ENCODE measurements around the gene RIIAD1. TPM values are rescaled to one million over a fixed set of nuclear protein-coding genes. Genes with fewer than 3 reads are reported as not detected.
A peak's percentile ranks its signal among the peaks of the same experiment; 100 is the strongest.

The RIIAD1 gene
- total RNA-seq, 2 experiments from 2014 or later, result not detected

- H3K27ac Mint-ChIP-seq, result no peak overlapping the region
- DNase-seq (no peak), ATAC-seq (no peak)
- H3K4me1 Mint-ChIP-seq, result peaks cover 6% of the 10 kb centered on the region
- CTCF ChIA-PET, result interaction anchor here (0.9 kb wide), 1 partner anchor 10 kb away, joined by 3 read pairs; no protein-coding TSS in a partner anchor
- H3K4me3 Mint-ChIP-seq, result no peak overlapping the region
- no peaks in the 10 kb centered on the region for H3K36me3 Mint-ChIP-seq
- H3K9me3 Mint-ChIP-seq (ENCODE audit: low read depth), result no peaks in the 10 kb centered on the region
- H3K27me3 Mint-ChIP-seq, result peaks cover 52% of the 10 kb centered on the region
These were observed 6.2 kb upstream of the RIIAD1 start for GRCh38 chr1:151714820-151715725.

- Mint-ChIP-seq H3K4me3 (no peak overlapping the region), H3K9me3 (ENCODE audit: low read depth) (no peaks in the 10 kb centered on the region), H3K27me3 (peaks cover 60% of the 10 kb centered on the region), H3K27ac (no peak overlapping the region), H3K36me3 (no peaks in the 10 kb centered on the region), H3K4me1 (peaks cover 14% of the 10 kb centered on the region)
- no peak for DNase-seq
- CTCF ChIA-PET, result interaction anchor here (0.9 to 2.5 kb wide), 2 partner anchors 10 to 121 kb away, joined by 3 to 9 read pairs; no protein-coding TSS in a partner anchor
- ATAC-seq, result no peak
These were observed 5.5 kb upstream of the RIIAD1 start for GRCh38 chr1:151715726-151716404.

- H3K4me3 Mint-ChIP-seq, result no peak overlapping the region
- peaks cover 17% of the 10 kb centered on the region for H3K4me1 Mint-ChIP-seq
- H3K27ac Mint-ChIP-seq, result no peak overlapping the region
- no peaks in the 10 kb centered on the region for H3K9me3 Mint-ChIP-seq (ENCODE audit: low read depth)
- DNase-seq (no peak), ATAC-seq (no peak)
- CTCF ChIA-PET, result interaction anchor here (2.5 kb wide), 1 partner anchor 120 kb away, joined by 9 read pairs; no protein-coding TSS in a partner anchor
- H3K36me3 Mint-ChIP-seq, result no peaks in the 10 kb centered on the region
- peaks cover 61% of the 10 kb centered on the region for H3K27me3 Mint-ChIP-seq
These were observed 4.9 kb upstream of the RIIAD1 start for GRCh38 chr1:151716405-151716762.

GRCh38 chr1:151716771-151717631 is 4.3 kb upstream of the RIIAD1 start, which contains the start of gene CELF3:
CELF3 (minus strand) TSS chr1:151716803; CDS start chr1:151716020, 783 bp downstream.
- no peak within 1 kb of the TSS for H3K4me3 Mint-ChIP-seq
- H3K27me3 Mint-ChIP-seq, result peaks cover 67% of the 10 kb centered on the region
- no peaks in the 10 kb centered on the region for H3K36me3 Mint-ChIP-seq
- ATAC-seq (no peak), DNase-seq (peak; percentile 49)
- H3K27ac Mint-ChIP-seq, result no peak within 1 kb of the TSS
- H3K4me1 Mint-ChIP-seq, result peaks cover 23% of the 10 kb centered on the region
- CTCF ChIA-PET, result interaction anchor here (1.0 to 2.5 kb wide), 5 partner anchors 17 to 182 kb away, joined by 3 to 9 read pairs (median 3); partner anchors contain the start of gene C2CD4D
- H3K9me3 Mint-ChIP-seq (ENCODE audit: low read depth), result no peaks in the 10 kb centered on the region

GRCh38 chr1:151718011-151718431 is 3.3 kb upstream of the RIIAD1 start:
- CTCF ChIA-PET, result interaction anchor here (1.0 to 2.5 kb wide), 5 partner anchors 16 to 183 kb away, joined by 3 to 9 read pairs (median 3); partner anchors contain the start of gene C2CD4D
- peaks cover 77% of the 10 kb centered on the region for H3K27me3 Mint-ChIP-seq
- H3K36me3 Mint-ChIP-seq, result no peaks in the 10 kb centered on the region
- ATAC-seq (no peak), DNase-seq (no peak)
- no peak overlapping the region for H3K4me3 Mint-ChIP-seq
- H3K9me3 Mint-ChIP-seq (ENCODE audit: low read depth), result no peaks in the 10 kb centered on the region
- H3K4me1 Mint-ChIP-seq, result peaks cover 24% of the 10 kb centered on the region
- no peak overlapping the region for H3K27ac Mint-ChIP-seq

- DNase-seq, result no peak
- Mint-ChIP-seq H3K4me1 (peaks cover 24% of the 10 kb centered on the region), H3K36me3 (no peaks in the 10 kb centered on the region), H3K27ac (no peak overlapping the region), H3K4me3 (no peak overlapping the region), H3K9me3 (ENCODE audit: low read depth) (no peaks in the 10 kb centered on the region), H3K27me3 (peaks cover 77% of the 10 kb centered on the region)
- ATAC-seq, result no peak
- CTCF ChIA-PET, result no interaction called here
These were observed 2.7 kb upstream of the RIIAD1 start for GRCh38 chr1:151718666-151719065.

- CTCF ChIA-PET, result interaction anchor here (1.0 to 1.7 kb wide), 4 partner anchors 9 to 281 kb away, joined by 3 read pairs; no protein-coding TSS in a partner anchor
- Mint-ChIP-seq H3K36me3 (no peaks in the 10 kb centered on the region), H3K4me1 (peaks cover 24% of the 10 kb centered on the region), H3K27ac (no peak overlapping the region), H3K4me3 (peak overlapping the region; percentile 55), H3K9me3 (ENCODE audit: low read depth) (no peaks in the 10 kb centered on the region), H3K27me3 (peaks cover 82% of the 10 kb centered on the region)
- no peak for DNase-seq
- no peak for ATAC-seq
These were observed 1.2 kb upstream of the RIIAD1 start for GRCh38 chr1:151720125-151720524.

GRCh38 chr1:151720554-151720953 is 768 bp upstream of the RIIAD1 start:
- peaks cover 24% of the 10 kb centered on the region for H3K4me1 Mint-ChIP-seq
- ATAC-seq (no peak), DNase-seq (no peak)
- peaks cover 82% of the 10 kb centered on the region for H3K27me3 Mint-ChIP-seq
- H3K4me3 Mint-ChIP-seq, result peak overlapping the region; percentile 55
- H3K9me3 Mint-ChIP-seq (ENCODE audit: low read depth), result no peaks in the 10 kb centered on the region
- no peak overlapping the region for H3K27ac Mint-ChIP-seq
- CTCF ChIA-PET, result interaction anchor here (0.8 to 1.7 kb wide), 7 partner anchors 9 to 281 kb away, joined by 3 to 4 read pairs (median 3); no protein-coding TSS in a partner anchor
- no peaks in the 10 kb centered on the region for H3K36me3 Mint-ChIP-seq

- Mint-ChIP-seq H3K4me1 (peaks cover 21% of the 10 kb centered on the region), H3K27ac (no peak overlapping the region), H3K27me3 (peaks cover 77% of the 10 kb centered on the region), H3K4me3 (peak overlapping the region; percentile 53), H3K36me3 (no peaks in the 10 kb centered on the region), H3K9me3 (ENCODE audit: low read depth) (no peaks in the 10 kb centered on the region)
- ATAC-seq, result no peak
- no peak for DNase-seq
- CTCF ChIA-PET, result interaction anchor here (0.9 kb wide), 1 partner anchor 13 kb away, joined by 5 read pairs; no protein-coding TSS in a partner anchor
These were observed 627 bp downstream of the RIIAD1 start for GRCh38 chr1:151721788-151722510.

- no peaks in the 10 kb centered on the region for H3K9me3 Mint-ChIP-seq (ENCODE audit: low read depth)
- CTCF ChIA-PET, result no interaction called here
- H3K36me3 Mint-ChIP-seq, result no peaks in the 10 kb centered on the region
- H3K4me1 Mint-ChIP-seq, result peaks cover 19% of the 10 kb centered on the region
- DNase-seq (no peak), ATAC-seq (no peak)
- no peak overlapping the region for H3K4me3 Mint-ChIP-seq
- no peak overlapping the region for H3K27ac Mint-ChIP-seq
- peaks cover 72% of the 10 kb centered on the region for H3K27me3 Mint-ChIP-seq
These were observed 2.5 kb downstream of the RIIAD1 start for GRCh38 chr1:151723726-151724370.

GRCh38 chr1:151728151-151729054 is 7.1 kb downstream of the RIIAD1 start:
- Mint-ChIP-seq H3K4me1 (no peaks in the 10 kb centered on the region), H3K9me3 (ENCODE audit: low read depth) (no peaks in the 10 kb centered on the region), H3K27ac (no peak overlapping the region), H3K27me3 (peaks cover 55% of the 10 kb centered on the region), H3K4me3 (no peak overlapping the region), H3K36me3 (no peaks in the 10 kb centered on the region)
- CTCF ChIA-PET, result interaction anchor here (0.6 to 1.5 kb wide), 6 partner anchors 8 to 284 kb away, joined by 3 to 4 read pairs (median 3); no protein-coding TSS in a partner anchor
- DNase-seq (no peak), ATAC-seq (no peak)
